ENCODE results near the gene SLC2A13.
"Not testable (repeated sequence)": the region's sequence is repeated elsewhere in the genome, so short reads cannot be mapped to it uniquely, and the experiment has no call there.

The SLC2A13 gene

GRCh38 chr12:39795481-39795880 lies 310.4 kb downstream of the SLC2A13 start:
- no peak for DNase-seq

GRCh38 chr12:39792938-39793337 lies 312.9 kb downstream of the SLC2A13 start:
- DNase-seq: no peak

GRCh38 chr12:39788239-39788638 lies 317.6 kb downstream of the SLC2A13 start:
- no peak for DNase-seq

GRCh38 chr12:39785814-39786213 lies 320.1 kb downstream of the SLC2A13 start:
- DNase-seq: not testable (repeated sequence)

DNA sequence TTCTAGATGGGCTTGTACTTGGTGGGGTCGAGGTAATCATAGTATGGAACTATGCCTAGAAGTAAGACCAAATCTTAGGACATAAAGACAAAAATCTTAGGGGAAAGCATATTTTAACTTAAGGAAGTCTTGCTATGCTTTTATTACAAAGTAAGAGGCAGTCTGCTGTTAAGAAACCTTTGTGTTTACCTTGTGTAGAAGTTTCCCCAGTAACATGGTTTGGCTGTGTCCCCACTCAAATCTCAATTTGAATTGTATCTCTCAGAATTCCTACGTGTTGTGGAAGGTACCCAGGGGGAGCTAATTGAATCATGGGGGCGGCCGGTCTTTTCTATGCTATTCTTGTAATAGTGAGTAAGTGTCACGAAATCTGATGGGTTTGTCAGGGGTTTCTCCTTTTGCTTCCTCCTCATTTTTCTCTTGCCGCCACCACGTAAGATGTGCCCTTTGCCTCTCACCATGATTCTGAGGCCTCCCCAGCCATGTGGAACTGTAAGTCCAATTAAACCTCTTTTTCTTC lies 323.8 kb downstream of the SLC2A13 start:
- no peak for DNase-seq

- DNase-seq: no peak
These were observed 324.9 kb downstream of the SLC2A13 start for GRCh38 chr12:39780913-39781446.

DNA sequence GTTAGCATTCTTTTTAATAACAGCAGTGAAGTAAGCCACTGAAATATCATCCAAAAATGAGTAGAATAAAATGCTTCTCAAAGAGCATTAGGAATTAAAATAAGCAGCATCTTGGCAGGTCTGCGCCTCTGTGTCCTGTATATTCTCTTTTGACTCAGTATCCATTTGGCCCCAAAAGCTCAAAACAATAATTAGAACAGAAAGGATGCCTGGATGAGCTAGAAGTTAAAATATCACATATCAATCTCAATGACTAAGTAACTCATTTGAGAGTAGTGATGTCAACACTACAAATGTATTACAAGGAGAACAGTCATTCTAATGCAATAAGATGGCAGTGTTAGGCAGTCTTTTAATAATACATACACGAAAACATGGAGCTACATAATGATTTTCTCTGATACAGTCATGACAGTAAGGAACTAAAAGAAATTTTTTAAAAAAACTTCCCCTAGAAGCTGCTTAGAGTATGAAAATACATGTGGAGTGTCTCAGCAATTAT lies 325.4 kb downstream of the SLC2A13 start:
- DNase-seq: no peak

DNA sequence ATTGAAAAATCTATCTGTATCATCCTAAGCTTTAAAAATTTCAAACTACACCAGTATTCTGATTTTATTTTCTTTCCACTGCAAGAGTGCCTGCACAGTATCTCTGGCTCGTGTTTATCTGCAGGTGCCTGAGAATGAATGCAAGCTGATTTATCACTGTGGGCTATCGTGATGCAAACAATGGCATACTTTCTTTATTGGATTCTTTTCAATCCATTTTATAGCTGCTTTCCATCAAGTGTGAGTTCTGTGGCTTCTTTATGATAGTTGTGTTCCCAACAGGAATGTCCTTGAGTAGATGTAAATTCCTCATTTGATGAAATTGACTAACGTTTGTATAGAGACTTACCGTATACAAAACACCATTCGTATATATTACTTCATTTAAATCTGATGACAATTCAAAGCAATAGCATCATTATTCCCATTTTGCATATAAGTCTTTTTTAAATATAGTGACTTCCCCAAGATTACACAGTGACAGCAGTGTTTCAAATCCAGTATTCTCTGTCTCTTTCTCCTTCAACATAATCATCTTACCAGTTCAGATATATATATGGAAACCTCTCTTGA lies 326.0 kb downstream of the SLC2A13 start:
- DNase-seq: no peak

GRCh38 chr12:39777465-39777864 lies 328.4 kb downstream of the SLC2A13 start:
- DNase-seq: no peak

GRCh38 chr12:39773266-39773665 lies 332.6 kb downstream of the SLC2A13 start:
- DNase-seq: no peak

GRCh38 chr12:39772821-39773259 lies 333.0 kb downstream of the SLC2A13 start:
- DNase-seq: no peak

DNA sequence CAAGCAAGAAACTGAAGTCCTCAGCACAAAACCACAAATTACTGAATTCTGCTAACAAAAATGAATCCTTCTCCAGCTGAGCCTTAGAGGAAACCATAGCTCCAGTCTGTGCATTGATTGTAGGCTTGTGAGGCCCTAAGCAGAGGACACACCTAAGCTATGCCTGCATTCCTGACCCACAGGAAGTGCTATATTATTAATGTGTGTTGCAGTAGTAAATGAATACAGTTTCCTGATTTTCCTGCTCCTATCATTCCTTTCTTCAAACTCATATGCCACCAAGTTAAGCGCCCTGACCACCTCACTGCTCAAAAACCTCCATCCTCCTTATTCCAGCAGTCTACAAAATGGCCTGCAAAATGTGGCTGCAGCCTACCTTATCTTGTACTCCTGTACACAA lies 334.4 kb downstream of the SLC2A13 start:
- DNase-seq: no peak

DNA sequence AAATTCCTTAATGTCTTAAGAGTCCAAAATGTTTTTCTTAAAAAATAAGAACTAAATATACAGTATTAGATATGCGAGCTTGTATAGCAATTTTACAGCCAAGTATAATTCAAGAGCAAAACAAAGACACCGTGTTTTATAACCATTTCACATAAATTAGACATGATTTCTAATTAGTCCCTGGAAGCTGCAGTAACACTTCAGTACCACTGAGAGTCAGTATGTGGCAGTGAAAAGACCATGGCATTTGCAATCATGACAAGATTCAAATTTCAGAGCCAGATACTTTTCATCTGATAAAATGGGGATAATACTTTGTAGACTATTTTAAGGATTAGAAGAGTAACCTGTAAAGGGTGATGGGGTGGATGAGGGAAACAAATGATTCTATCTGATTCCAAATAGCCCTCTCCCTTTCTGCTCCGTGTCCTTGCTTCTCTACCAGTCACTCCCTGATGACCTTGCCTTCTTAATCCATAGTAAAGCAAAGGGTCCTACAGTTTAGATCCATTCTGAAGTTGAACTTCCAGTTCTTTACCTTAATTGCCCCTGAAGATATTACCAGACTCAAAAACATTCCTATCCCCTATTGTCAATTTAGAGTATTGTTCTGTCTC lies 340.8 kb downstream of the SLC2A13 start:
- no peak for DNase-seq

GRCh38 chr12:39763890-39764169 lies 342.1 kb downstream of the SLC2A13 start:
- no peak for DNase-seq

DNA sequence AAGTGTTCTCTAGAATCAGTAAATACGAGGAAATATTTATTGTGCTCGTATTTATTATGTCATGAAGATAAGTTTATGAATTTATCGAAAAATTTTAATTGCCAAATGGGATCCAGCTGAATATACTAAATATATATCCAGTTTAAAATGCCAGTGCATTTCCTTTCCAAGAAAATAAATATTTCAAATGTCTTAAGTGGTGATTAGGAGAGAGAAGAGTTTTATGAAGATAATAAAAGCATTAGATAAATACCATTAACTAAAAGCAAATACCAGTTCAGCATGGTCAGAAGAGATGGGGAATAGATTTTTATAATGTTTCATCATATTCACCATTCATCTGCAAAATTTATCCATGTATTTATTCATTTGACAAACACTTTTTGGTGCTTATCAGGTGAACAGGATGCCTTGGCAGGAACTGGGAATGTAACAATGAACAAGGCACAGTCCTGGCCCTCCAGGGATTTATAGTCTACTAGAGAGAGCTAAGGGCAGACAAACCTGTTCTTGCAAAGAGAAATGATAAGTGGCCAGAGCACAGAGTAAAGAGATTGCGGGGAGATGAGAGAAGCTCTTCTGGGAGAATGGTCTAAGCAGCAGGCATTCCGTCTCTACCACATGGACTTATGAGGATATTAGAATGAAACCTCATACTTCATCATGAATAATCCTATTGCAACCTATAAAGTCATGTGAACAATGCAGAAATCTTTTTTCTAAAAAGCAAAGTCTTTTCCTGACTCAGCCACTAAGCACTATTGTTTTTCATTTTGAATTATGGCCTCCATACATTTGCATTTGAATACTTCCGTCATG lies 342.6 kb downstream of the SLC2A13 start:
- DNase-seq: no peak

DNA sequence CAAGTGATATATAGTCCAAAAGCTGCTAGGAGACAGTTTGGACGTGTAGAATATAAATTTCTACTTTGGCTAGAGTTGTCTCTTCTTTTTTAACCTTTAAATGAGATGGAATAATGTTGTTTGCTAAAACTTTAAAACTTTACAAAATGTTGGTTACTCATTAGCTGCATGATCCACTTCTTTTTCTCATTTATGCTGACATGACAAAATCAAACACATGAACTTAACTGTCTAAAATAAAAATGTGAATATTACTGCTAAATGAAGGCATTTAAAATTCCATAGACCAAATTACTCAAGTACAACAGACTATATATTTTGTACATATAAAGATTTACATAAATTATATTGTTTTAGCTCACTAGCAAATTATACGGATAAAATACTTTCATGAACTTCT lies 350.4 kb downstream of the SLC2A13 start:
- DNase-seq: no peak

GRCh38 chr12:39752482-39753137 lies 353.3 kb downstream of the SLC2A13 start:
- DNase-seq: no peak

GRCh38 chr12:39746151-39746550 lies 359.7 kb downstream of the SLC2A13 start:
- DNase-seq: not testable (repeated sequence)

- no peak for DNase-seq
These were observed 362.2 kb downstream of the SLC2A13 start for GRCh38 chr12:39743655-39744054.

DNA sequence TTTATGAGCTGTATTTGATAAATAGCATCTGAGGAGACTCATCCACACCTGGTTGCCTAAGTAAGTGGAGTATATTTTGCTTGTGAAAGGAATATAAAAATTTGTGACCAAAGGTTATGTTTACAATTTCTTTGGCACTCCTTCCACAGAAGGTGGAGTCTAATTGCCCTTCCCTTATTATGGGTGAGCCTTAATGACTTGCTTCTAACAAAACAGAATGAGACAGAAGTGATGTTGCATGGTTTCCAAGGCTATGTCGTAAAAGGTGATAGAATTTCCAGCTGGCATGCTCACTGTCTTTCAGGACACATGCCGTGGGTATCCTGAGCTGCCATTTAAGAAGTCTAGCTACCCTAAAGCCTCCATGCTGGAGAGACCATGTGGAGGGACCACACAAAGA lies 369.5 kb downstream of the SLC2A13 start:
- no peak for DNase-seq

GRCh38 chr12:39723831-39724230 lies 382.1 kb downstream of the SLC2A13 start:
- DNase-seq: no peak

DNA sequence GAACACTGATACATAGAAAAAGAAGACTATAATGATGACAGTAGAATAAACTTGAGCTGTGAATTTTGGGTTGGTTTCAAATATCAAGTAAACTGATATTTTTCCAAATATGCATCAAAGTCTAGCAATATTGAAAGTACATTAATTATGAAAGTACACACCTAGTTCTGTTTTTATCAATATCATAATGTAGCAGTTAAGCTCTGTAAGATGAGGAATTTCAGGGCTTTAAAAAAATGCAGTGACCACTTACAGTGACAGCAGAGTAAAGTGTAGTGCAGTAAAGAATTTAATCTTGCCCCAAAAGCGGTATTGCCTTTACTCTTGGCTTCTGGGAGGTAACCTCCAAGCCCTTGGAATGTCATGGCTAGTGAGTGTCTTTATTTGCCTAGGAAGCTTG lies 383.4 kb downstream of the SLC2A13 start:
- DNase-seq: no peak

- DNase-seq: no peak
These were observed 392.3 kb downstream of the SLC2A13 start for GRCh38 chr12:39713552-39713951.

All from GDM1 (cell line).